GM15510 (cell line): ENCODE measurements around the gene DSCAM.

ENCODE experiments used
- POLR2A ChIP-seq: IDR thresholded peaks from 3 replicates; pipeline ENCODE4 v1.6.1; 2011; ENCODE audit warnings: borderline replicate concordance; ENCODE audit not compliant: insufficient read length; ENCODE audit errors: extremely low read depth

DSCAM gene

GRCh38 chr21:40505244-40505643, 341.7 kb downstream of the DSCAM start:
- no peak for TF ChIP-seq POLR2A

GRCh38 chr21:40504825-40505224, 342.1 kb downstream of the DSCAM start:
- no peak for TF ChIP-seq POLR2A

DNA sequence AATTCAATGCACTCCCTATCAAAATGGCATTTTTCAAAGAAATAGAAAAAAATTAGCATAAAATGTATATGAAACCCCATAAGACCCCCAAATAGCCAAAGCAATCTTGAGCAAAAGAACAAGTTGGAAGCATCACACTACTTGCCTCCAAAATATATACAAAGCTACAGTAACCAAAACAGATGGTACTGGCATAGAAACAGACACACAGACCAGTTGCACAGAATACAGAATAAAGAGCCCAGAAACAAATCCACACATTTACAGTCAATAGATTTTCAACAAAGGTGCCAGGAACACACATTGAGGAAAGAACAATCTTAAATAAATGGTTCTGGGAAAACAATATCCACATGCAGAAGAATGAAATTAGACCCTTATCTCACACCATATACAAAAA, 350.8 kb downstream of the DSCAM start:
- TF ChIP-seq POLR2A, result no peak

- no peak for TF ChIP-seq POLR2A
Measured at GRCh38 chr21:40490408-40490807, 356.6 kb downstream of the DSCAM start.

- TF ChIP-seq POLR2A, result no peak
Measured at GRCh38 chr21:40489001-40489400, 358.0 kb downstream of the DSCAM start.

DNA sequence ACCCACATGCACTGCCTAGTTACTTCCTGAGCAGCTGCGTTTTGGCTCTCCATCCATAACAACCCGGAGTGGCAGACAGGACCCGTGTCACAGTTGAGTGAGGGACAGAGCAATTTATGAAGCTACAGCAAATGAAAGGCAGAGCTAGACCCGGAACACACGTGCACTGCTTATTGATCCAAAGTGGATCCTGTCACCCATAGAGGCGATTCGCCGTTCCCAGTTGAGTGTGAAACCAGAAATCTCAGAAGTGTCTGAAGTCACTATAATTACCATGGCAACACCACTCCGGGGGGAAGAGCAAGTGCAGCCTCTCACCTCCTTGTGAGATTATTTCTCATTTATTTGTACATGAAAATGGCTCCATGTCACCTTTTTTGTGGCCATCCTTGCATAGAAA, 365.2 kb downstream of the DSCAM start:
- no peak for TF ChIP-seq POLR2A

GRCh38 chr21:40474513-40474912, 372.4 kb downstream of the DSCAM start:
- TF ChIP-seq POLR2A, result no peak

GRCh38 chr21:40472013-40472412, 374.9 kb downstream of the DSCAM start:
- TF ChIP-seq POLR2A, result no peak

DNA sequence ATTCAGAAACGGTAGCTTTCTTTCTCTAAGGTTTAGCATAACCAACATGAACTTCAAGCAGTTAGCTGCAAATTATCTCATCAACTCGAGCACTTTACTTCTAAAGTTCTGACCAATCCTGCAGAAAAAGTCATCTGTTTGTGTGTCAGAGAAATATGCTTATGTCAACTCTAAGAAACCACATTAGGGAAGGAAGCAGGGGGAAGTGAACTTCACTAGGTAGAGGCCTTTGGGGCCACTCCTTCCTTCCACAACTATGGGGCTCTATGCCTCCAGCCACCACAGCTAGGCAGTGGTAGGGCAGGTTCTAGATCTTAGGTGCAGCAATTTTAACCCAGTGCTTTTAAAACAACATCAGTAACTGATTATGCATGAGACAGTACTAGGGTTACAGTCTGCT, 375.9 kb downstream of the DSCAM start:
- no peak for TF ChIP-seq POLR2A

DNA sequence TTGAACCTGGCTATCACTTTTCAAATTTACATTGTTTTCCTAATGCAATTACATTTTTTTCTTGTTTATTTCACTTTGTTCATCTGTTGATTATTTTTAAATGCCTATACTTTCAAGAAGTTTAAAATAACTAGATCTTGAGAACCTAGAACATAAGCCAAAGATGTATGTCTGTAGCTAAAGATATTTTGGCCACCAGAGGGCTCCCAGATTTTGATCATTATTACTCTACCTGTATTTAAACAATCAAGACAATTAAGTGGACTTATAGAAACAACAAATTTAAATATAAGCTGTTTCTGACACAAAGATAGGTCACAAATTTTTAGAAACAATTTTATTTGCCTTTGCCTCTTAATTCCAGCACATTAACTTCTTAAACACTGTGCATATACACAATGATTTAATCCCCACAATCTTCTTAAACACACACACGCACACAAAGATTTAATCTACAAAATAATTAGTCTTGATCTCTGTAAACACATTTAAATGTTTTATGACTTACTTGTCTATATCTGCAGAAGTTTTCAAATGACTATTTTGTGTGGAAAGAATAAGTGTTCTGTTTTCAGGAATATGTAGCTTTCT, 380.0 kb downstream of the DSCAM start:
- no peak for TF ChIP-seq POLR2A

DNA sequence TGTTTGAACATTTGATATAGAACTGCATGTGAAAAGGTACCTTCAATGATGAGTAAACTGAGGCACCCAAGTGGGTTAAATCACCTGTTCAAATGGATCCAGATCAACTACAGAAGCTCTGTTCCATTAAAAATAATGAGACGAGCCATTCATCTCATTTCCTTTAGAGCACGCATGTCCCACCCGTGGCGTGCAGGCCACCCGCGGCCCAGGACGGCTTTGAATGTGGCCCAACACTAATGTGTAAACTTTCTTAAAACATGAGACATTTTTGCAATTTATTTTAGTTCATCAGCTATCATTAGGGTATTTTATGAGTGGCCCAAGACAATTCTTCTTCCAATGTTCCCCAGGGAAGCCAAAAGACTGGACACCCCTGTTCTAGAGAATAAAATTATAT, 381.6 kb downstream of the DSCAM start:
- no peak for TF ChIP-seq POLR2A

- TF ChIP-seq POLR2A, result no peak
Measured at GRCh38 chr21:40463176-40463575, 383.8 kb downstream of the DSCAM start.

DNA sequence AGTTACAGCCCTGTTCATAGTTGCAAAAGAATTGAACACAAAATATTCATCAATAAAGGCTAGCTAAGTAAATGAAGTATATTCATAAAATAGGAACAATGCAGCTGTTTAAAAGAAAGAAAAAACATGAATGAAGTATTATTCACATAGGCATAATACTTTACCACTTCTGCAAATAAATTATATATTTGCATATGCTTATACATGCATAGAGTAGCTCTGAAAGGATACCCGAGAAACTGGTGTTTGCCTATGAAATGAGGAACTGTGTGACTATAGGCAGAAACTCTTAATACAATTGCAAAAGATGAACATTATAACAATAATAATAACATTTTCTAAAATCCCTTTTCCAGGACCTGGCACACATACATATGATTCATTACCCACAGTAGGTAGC, 385.9 kb downstream of the DSCAM start:
- TF ChIP-seq POLR2A, result no peak

DNA sequence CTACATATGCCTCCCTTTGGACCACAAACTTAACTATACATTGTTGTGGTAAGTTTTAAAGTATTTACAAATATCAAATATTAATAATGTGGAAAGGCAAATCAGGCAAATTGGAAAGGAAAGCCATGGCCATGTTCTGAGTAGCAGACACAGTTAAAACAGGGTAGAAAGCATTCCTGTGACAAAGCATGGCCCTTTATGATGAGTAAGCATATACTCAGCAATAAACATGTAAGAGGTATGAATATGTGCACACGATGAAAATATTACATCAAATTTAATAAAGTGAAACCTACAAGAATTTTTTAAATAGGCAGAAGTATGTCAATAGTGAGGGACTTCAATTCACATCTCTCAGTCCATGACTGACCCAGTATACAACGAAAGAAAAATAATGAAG, 389.2 kb downstream of the DSCAM start:
- TF ChIP-seq POLR2A, result no peak

GRCh38 chr21:40454057-40454456, 392.9 kb downstream of the DSCAM start:
- TF ChIP-seq POLR2A, result no peak

DNA sequence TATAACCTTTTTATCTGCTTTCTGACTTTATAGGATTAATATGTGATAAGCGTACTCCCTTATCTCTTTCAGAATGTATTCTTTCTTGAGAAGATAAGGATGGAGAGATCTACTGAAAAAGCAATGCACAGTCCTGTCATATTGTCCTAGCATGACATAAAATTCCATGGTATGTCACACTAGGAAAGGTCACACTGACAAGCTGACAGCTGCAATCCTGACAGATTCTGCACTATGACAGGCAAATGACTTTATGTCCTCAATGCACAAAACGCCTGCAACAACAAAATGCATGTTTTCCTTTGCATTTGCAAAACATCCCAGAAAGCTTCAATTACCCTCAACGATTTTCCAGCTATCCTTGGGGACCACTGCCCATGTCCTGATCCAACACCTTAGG, 393.8 kb downstream of the DSCAM start:
- TF ChIP-seq POLR2A, result no peak

DNA sequence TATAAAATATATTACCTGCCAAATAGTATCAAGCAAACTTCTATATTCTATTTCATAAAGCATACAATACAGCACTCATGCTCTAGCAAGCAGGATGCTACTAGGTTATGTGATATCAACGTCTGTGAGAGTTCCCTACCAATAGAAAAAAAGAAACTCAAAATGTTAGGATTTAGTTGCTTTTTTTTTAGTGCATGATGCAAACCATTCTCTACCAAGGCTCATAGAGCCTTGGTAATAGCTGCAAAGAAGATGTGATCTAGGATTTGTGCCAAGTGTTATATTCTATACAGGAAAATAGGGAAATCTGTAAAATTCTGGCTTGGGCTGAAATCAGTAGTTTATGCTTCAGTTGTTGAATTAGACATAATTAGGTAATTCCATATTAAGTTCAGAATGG, 394.4 kb downstream of the DSCAM start:
- TF ChIP-seq POLR2A, result no peak
